DND-41 (cell line): ENCODE data around the gene HACD4.

Source experiments
- CTCF ChIP-seq: IDR thresholded peaks from 2 replicates; pipeline ENCODE4 v1.5.1; 2012; ENCODE audit warnings: borderline replicate concordance, low read length, moderate library complexity, mild to moderate bottlenecking; ENCODE audit not compliant: poor library complexity, severe bottlenecking; ENCODE audit errors: extremely low read depth
- EZH2 ChIP-seq: IDR thresholded peaks from 3 replicates; pipeline ENCODE4 v1.6.1; 2012; ENCODE audit warnings: borderline replicate concordance, low read depth, mild to moderate bottlenecking, moderate library complexity, low read length, inconsistent platforms; ENCODE audit not compliant: severe bottlenecking

DNA sequence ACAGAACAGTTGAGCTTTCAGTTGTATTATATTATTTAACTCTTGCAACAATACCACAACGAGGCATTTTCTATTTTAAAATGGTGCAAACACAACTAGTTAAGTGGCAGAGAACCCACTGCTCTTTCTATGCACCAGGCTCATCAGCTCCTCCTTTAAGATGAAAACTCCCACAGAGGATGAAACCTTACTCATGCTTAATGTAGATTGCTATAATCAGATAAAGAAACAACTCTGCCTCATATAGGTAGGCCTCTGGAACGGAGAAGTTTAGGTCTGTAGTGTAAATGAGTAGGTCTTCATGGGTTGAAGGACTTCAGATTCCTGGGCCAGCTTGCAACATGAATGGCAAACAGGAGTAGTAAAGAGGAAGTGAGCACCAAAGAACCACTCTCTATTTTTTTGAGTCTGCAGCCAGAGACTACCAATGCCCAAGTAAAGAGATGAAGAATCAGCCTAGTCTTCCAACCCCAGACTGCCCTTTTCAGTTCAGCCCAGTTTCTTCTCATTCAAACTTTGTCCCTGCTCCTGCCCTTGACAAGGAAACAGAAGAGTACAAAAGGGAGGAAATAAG, 33.9 kb downstream of the HACD4 start:
- no peak for TF ChIP-seq CTCF
- no peak for TF ChIP-seq EZH2
